G401 (cell line): ENCODE results near the gene ANKRD11. TPM values are rescaled to one million over a fixed set of nuclear protein-coding genes. Genes with fewer than 3 reads are reported as not detected.
A peak's percentile ranks its signal among the peaks of the same experiment; 100 is the strongest.

ENCODE experiments used
- DNase-seq: peaks from one replicate; pipeline ENCODE4 v3.0.0-alpha.2; 2015; ENCODE audit warnings: low spot score
- in situ Hi-C: cut with HindIII; loops from 2 replicates; pipeline ENCODE4 v1.10.0; 2016; ENCODE audit warnings: low sequenced_read_pairs, mixed read lengths
- total RNA-seq: library from RNA; depleted of rRNA; stranded (reverse); fragments of >200 nt; shearing (Covaris generic); gene quantifications from 2 replicates; pipeline ENCODE4 v1.2.3, GENCODE V29; 2014

Gene ANKRD11
- total RNA-seq, 1 experiment from 2014 or later = 55.3 TPM

DNA sequence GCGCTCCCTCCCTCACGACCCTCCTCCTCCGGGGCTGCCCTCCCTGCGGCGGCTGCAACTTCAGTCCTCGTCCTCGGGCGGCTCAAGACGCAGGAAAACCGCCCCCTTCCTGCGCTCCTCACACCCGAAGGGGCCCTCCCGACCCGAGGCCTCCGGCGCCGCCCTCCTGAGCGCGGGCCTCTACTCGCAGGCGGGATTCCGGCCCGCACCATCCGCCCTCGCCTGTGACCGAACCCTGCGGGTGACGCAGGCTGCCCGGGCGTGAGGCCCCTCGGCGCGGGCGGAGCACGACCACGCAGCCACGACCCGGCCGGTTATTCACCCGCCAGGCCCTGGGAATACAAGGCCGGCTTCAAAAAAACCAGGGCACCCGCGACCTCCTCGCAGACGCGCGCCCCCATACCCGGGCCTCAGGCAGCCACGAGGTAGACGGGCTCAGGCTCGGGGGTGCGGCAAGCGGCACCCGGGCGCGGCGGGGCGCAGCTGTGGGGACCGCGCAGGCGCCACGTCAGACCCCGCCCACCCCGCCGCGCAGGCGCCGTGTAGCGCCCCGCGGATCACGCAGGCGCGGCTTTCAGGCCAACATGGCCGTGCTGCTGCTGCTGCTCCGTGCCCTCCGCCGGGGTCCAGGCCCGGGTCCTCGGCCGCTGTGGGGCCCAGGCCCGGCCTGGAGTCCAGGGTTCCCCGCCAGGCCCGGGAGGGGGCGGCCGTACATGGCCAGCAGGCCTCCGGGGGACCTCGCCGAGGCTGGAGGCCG lies 17.7 kb upstream of the ANKRD11 start, which contains the start of gene SPG7:
Gene SPG7, plus strand, starts transcription at position 570 of the 757 bp plus-strand sequence. Its CDS starts 15 bp downstream, at position 585.
- in situ Hi-C loops = no loop called here
- peak; percentile 77 for DNase-seq

- in situ Hi-C loops = no loop called here
- peak; percentile 26 for DNase-seq
Observed at GRCh38 chr16:89507214-89507833, 17.0 kb upstream of the ANKRD11 start.

DNA sequence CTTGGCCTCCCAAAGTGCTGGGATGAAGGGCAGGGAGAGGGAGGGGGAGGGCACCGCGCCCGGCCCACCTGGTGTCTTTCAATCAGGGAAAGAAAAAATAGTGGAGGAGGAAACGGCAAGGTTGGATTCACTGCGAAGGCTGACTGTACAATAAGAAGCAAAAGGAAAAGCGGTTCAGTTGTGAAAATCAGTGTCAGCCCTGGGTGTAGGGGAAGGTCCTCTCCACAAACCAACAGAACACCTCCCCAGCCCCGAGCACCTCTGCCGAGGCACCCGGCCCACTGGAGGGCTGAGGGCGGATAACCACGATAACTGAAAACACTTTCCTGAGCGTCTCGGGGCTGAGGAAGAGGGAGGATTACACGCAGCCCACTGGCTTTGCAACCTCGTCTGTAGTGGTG lies 16.4 kb upstream of the ANKRD11 start:
- no peak for DNase-seq
- in situ Hi-C loops = no loop called here

DNA sequence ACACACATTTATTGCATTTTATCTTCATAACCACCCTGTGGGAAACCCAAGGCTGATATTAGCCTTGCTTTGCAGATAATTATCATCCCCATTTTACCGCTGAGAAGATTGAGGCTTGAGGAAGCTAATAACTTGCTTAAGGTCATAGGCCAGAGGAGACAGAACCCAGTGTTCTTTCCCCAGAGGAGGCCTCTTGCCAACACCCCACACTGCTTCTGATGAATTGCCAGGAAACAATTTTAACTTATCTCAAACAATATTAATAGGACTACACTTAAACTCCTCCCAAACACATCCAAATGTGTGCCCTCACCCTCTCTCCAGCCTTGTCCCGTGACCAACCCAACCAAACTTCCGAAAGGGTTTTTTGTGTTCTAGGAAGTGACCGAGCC lies 15.7 kb upstream of the ANKRD11 start:
- in situ Hi-C loops = no loop called here
- no peak for DNase-seq

GRCh38 chr16:89505204-89506112 lies 15.1 kb upstream of the ANKRD11 start:
- in situ Hi-C loops = no loop called here

GRCh38 chr16:89504091-89504490 lies 13.7 kb upstream of the ANKRD11 start:
- in situ Hi-C loops = no loop called here

More at GRCh38 chr16:89505204-89506112, 15.1 kb upstream of the ANKRD11 start:
- no peak for DNase-seq

GRCh38 chr16:89502081-89502843 lies 11.9 kb upstream of the ANKRD11 start:
- DNase-seq = no peak
- in situ Hi-C loops = no loop called here

More at GRCh38 chr16:89504091-89504490, 13.7 kb upstream of the ANKRD11 start:
- DNase-seq = no peak

DNA sequence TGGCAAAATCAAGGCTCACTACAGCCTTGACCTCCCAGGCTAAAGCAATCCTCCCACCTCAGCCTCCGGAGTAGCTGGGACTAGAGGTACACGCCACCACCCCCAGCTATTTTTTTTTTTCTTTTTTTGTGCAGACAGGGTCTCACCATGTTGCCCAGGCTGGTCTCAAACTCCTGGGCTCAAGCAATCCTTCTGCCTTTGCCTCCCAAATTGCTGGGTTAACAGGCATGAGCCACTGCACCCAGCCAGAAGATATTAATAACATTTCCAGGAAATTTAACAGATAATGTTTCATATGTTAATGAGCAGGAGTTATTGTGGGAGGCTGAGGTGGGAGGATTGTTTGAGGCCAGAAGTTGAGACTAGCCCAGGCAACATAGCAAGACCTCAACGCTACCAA lies 9.4 kb upstream of the ANKRD11 start:
- in situ Hi-C loops = no loop called here

GRCh38 chr16:89498839-89499238 lies 8.5 kb upstream of the ANKRD11 start:
- in situ Hi-C loops = no loop called here

More for the DNA sequence above, 9.4 kb upstream of the ANKRD11 start:
- no peak for DNase-seq

DNA sequence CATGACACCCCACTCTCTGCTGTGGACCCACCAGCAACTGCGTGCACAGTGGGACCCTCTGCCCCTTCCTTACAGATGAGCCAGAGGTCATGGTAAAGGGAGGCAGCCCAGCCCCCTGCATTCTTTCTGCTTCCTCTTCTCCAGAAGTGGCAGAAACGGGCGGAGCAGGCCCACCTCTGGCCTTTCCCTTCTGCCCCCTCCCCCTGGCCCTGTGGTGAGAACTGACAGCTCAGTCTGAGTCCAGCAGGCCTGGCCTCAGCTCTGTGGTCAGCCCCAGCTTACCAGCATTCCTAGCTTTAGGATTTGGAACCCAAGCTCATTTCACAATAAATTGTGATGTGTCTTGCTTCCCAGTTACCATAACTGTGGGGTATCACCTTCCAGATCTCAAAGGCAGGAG lies 4.8 kb upstream of the ANKRD11 start:
- no peak for DNase-seq
- in situ Hi-C loops = no loop called here

More at GRCh38 chr16:89498839-89499238, 8.5 kb upstream of the ANKRD11 start:
- no peak for DNase-seq

- DNase-seq = no peak
- in situ Hi-C loops = no loop called here
Observed at GRCh38 chr16:89493776-89494175, 3.4 kb upstream of the ANKRD11 start.

DNA sequence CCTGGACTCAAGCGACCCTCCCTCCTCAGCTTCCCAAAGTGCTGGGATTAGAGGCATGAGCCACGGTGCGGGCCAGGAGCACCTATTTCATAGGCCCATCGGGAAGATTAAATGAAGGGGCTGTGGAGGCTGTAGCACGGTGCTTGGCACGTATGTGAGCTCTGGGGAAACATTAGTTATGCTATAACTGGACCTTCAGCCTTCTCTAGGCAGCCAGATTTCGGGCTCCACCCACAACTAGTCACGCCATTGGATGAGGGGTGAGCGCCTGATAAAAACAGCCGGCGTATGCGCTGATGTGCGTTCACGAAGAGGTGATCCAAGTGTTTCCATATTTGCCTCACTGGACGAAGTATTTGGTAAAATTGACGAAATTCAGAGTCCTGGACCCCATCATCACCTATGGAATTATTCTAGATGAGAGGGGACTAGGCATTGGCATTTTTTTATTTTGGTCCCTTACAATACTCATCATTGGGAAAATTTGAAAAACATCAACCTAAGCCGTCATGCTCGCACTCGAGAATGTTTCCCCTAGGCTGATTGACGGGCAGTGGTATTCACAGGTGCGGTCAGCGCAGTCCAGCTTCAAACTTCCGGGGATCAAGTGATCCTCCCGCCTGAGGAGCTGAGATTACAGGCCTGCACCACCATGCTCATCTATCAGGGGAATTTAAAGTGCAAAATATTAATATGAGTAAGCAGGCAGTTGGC lies 1.8 kb upstream of the ANKRD11 start:
- no peak for DNase-seq
- in situ Hi-C loops = no loop called here

- in situ Hi-C loops = no loop called here
Observed at GRCh38 chr16:89491238-89491869, 993 bp upstream of the ANKRD11 start.

DNA sequence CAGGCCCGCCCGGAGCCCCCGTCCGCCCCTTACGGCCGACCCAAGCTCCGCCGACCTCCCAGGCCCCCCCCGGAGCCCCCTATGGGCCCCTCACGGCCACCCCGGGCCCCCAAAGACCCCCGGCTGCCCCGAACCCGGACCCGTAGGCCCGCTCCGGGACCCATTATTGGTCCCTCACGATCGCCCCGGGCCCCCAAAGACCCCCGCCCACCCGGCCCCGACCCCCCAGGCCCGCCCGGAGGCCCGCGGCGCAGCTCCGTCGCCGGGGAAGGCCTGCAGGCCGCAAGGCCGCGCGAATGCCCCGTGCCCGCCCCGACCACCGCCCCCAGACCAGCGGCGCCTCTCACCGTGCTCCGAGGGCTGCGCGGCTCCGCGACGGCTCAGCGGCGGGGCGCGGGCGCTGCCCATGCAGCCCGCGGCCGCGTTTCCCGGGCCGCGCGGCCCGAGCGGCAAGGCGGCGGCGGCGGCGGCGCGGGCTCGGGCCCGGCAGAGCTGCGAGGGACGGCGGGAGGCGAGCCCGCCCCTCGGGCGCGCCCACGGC lies 393 bp downstream of the ANKRD11 start:
- DNase-seq = no peak
- in situ Hi-C loops = no loop called here

More at GRCh38 chr16:89491238-89491869, 993 bp upstream of the ANKRD11 start:
- no peak for DNase-seq

DNA sequence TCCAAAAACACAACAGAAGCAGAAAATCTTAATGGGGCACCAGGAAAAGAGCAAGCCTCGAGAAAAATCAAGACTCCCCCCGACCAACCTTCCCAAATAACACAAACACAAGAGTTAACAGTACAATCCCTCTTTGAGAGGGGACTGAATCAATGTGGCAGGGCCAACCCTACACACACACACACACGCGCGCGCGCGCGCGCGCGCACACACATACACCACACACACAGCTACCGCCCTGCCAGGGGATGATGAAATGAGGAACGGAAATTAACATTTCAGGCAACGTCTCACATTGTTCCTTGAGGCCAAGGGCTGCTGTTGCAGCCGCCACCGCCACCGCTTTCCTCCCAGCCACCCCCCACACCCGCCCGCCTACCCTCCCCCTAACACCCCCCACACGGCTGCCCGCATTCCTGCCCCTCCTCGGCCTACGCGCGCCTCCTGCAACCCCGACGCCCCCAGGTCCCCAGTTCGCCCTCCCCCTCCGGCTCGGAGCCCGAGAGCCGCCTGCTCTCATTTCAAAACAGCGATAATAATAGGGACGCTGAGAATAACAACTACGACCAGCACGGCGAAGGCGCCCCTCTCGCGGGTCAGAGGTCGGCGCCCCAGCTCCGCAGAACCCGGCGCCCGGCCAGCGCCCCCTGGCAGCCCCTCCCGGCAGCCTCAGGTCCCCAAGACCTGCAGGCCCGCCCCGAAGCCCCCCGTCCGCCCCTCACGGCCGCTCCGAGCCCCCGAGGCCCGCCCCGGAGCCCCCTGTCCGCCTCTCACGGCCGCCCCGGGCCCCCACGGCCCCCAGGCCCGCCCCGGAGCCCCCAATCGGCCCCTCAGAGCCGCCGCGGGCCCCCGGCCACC lies 1.1 kb downstream of the ANKRD11 start:
- DNase-seq = peak; percentile 68
- in situ Hi-C loops = no loop called here

GRCh38 chr16:89485701-89486246 lies 4.6 kb downstream of the ANKRD11 start:
- no peak for DNase-seq
- in situ Hi-C loops = no loop called here
